Smooth muscle cell (in vitro differentiated cells): ENCODE data around the gene OLFML2B. TPM values are rescaled to one million over a fixed set of nuclear protein-coding genes. Genes with fewer than 3 reads are reported as not detected.

ENCODE experiments used
- DNase-seq: peaks from one replicate; lab custom pipeline; 2025; ENCODE audit not compliant: unreplicated experiment; lab: John Stamatoyannopoulos, UW
- H2AFZ ChIP-seq: fragments of 200-600 bp; sonication (generic); 2 replicates; pipeline ENCODE4 v1.6.0; 2016; ENCODE audit warnings: antibody characterized with exemption, low read depth, mild to moderate bottlenecking
- H3F3A ChIP-seq: fragments of 200-600 bp; sonication (generic); 2 replicates; pipeline ENCODE4 v1.6.0; 2017; ENCODE audit warnings: antibody characterized with exemption, low read depth
- H3K27ac ChIP-seq: fragments of 200-600 bp; sonication (generic); 2 replicates; pipeline ENCODE4 v1.5.1; 2016; ENCODE audit warnings: low read depth, mild to moderate bottlenecking
- H3K27me3 ChIP-seq: fragments of 200-600 bp; sonication (generic); 2 replicates; pipeline ENCODE4 v1.6.1; 2016; ENCODE audit warnings: low read depth, mild to moderate bottlenecking
- H3K36me3 ChIP-seq: fragments of 200-600 bp; sonication (generic); 2 replicates; pipeline ENCODE4 v1.5.1; 2016; ENCODE audit warnings: low read depth
- H3K4me1 ChIP-seq: fragments of 200-600 bp; sonication (generic); 2 replicates; pipeline ENCODE4 v1.5.1; 2016; ENCODE audit warnings: low read depth
- H3K4me2 ChIP-seq: fragments of 200-600 bp; sonication (generic); 2 replicates; pipeline ENCODE4 v1.6.0; 2016; ENCODE audit warnings: mild to moderate bottlenecking
- H3K4me3 ChIP-seq: fragments of 200-600 bp; sonication (generic); 2 replicates; pipeline ENCODE4 v1.5.1; 2016; ENCODE audit warnings: mild to moderate bottlenecking
- H3K79me2 ChIP-seq: fragments of 200-600 bp; sonication (generic); 2 replicates; pipeline ENCODE4 v1.6.0; 2016; ENCODE audit warnings: low read depth, mild to moderate bottlenecking
- H3K9ac ChIP-seq: fragments of 200-600 bp; sonication (generic); 2 replicates; pipeline ENCODE4 v1.6.0; 2016; ENCODE audit warnings: low read depth
- H3K9me3 ChIP-seq: fragments of 200-600 bp; sonication (generic); replicated peaks from 2 replicates; pipeline ENCODE4 v1.5.1; 2016; ENCODE audit warnings: low read depth
- H4K20me1 ChIP-seq: fragments of 200-600 bp; sonication (generic); 2 replicates; pipeline ENCODE4 v1.6.0; 2016; ENCODE audit warnings: low read depth
- CTCF ChIP-seq: fragments of 200-600 bp; sonication (generic); IDR thresholded peaks from 2 replicates; pipeline ENCODE4 v1.5.1; 2017; ENCODE audit warnings: borderline replicate concordance, mild to moderate bottlenecking, antibody characterized with exemption; ENCODE audit not compliant: insufficient read depth, poor library complexity, severe bottlenecking
- WGBS: methylation state at CpG from one replicate; pipeline ENCODE4 v1.1.7; 2016; ENCODE audit warnings: low lambda C conversion rate; 5-methylcytosine and 5-hydroxymethylcytosine counted together
- polyA plus RNA-seq: library from polyadenylated mRNA; unstranded; fragments of >200 nt; fragmentation: Nextera tagmentation; extraction: Ambion mirVana; gene quantifications from 2 replicates; pipeline ENCODE4 v1.2.1, GENCODE V29; 2016
- total RNA-seq: library from RNA; depleted of rRNA; stranded (reverse); fragments of >200 nt; gene quantifications from 2 replicates; pipeline ENCODE4 v1.2.3, GENCODE V29; 2014

OLFML2B gene
- total and polyA plus RNA-seq, 2 experiments from 2014 or later = 5.9 to 9.7 TPM

- peak; percentile 25 for DNase-seq
- Histone ChIP-seq H3K36me3 (no peaks in the 10 kb centered on the region), H3K27ac (peak overlapping the region; percentile 95), H3K9me3 (no peaks in the 10 kb centered on the region), H3K79me2 (no peaks in the 10 kb centered on the region), H3K4me3 (no peak overlapping the region), H3K4me2 (peak overlapping the region; percentile 79), H3K27me3 (no peaks in the 10 kb centered on the region), H4K20me1 (no peaks in the 10 kb centered on the region), H3K9ac (peak overlapping the region; percentile 67), H3F3A (no peaks in the 10 kb centered on the region), H2AFZ (no peak overlapping the region), H3K4me1 (peaks cover 5% of the 10 kb centered on the region)
- WGBS = 21% methylated on average over 15 of the region's 15 CpGs
- no peak for TF ChIP-seq CTCF
Observed at GRCh38 chr1:162003061-162003829, 20.4 kb downstream of the OLFML2B start.

GRCh38 chr1:162000053-162000420 lies 23.6 kb downstream of the OLFML2B start:
- H3K27ac ChIP-seq = no peak overlapping the region
- no peak overlapping the region for H3K9ac ChIP-seq

GRCh38 chr1:161999301-162000052 lies 24.2 kb downstream of the OLFML2B start:
- no peak overlapping the region for H2AFZ ChIP-seq
- H3K4me2 ChIP-seq = no peak overlapping the region
- no peak overlapping the region for H3K27ac ChIP-seq
- H3F3A ChIP-seq = no peaks in the 10 kb centered on the region
- H3K9me3 ChIP-seq = no peaks in the 10 kb centered on the region
- H3K4me1 ChIP-seq = peaks cover 5% of the 10 kb centered on the region
- WGBS = 88% methylated on average over 8 of the region's 8 CpGs
- no peak overlapping the region for H3K9ac ChIP-seq
- TF ChIP-seq CTCF = no peak
- H3K36me3 ChIP-seq = no peaks in the 10 kb centered on the region
- H3K79me2 ChIP-seq = no peaks in the 10 kb centered on the region
- no peaks in the 10 kb centered on the region for H3K27me3 ChIP-seq
- no peak for DNase-seq
- H4K20me1 ChIP-seq = no peaks in the 10 kb centered on the region
- no peak overlapping the region for H3K4me3 ChIP-seq

More at GRCh38 chr1:162000053-162000420, 23.6 kb downstream of the OLFML2B start:
- no peak for TF ChIP-seq CTCF
- H3K4me2 ChIP-seq = no peak overlapping the region
- H3K36me3 ChIP-seq = no peaks in the 10 kb centered on the region
- H3F3A ChIP-seq = no peaks in the 10 kb centered on the region
- no peak overlapping the region for H2AFZ ChIP-seq
- H3K4me1 ChIP-seq = peaks cover 5% of the 10 kb centered on the region
- H3K27me3 ChIP-seq = no peaks in the 10 kb centered on the region
- DNase-seq = no peak
- H3K79me2 ChIP-seq = no peaks in the 10 kb centered on the region
- whole genome bisulfite sequencing = 99% methylated on average over 11 of the region's 11 CpGs
- H3K4me3 ChIP-seq = no peak overlapping the region
- no peaks in the 10 kb centered on the region for H3K9me3 ChIP-seq
- H4K20me1 ChIP-seq = no peaks in the 10 kb centered on the region
